ENCODE measurements around the gene ZSCAN12. TPM values are rescaled to one million over a fixed set of nuclear protein-coding genes. Genes with fewer than 3 reads are reported as not detected.

ZSCAN12 gene
- polyA plus RNA-seq, 1 donor (not counting 4 experiments of a cell fraction or from before 2014, with no cell fraction given): 4.0 TPM

- DNase-seq (ENCODE audit: low read depth, low spot score) (no peak), FAIRE-seq (no peak)
- H3K4me3 ChIP-seq (ENCODE audit: control insufficient read depth in 2 of 3, extremely low read depth in 1 of 3, insufficient read depth in 2 of 3, low read depth in 1 of 3, low read length in 3 of 3): no peak overlapping the region
- TF ChIP-seq EZH2 (IDR thresholded peaks at IDR 0.05; ENCODE audit: low read length) (no peak), CTCF (optimal IDR thresholded peaks at IDR 0.05 in 1 of 3, IDR thresholded peaks at IDR 0.05 in 1 of 3, conservative IDR thresholded peaks at IDR 0.05 in 1 of 3; ENCODE audit: extremely low read depth in 1 of 3, insufficient read depth in 2 of 3, low read length in 3 of 3) (no peak)
- H3K4me1 ChIP-seq (ENCODE audit: control insufficient read depth, extremely low read depth, insufficient read depth, low read length): no peaks in the 10 kb centered on the region
- no peaks in the 10 kb centered on the region for H3K79me2 ChIP-seq (ENCODE audit: control insufficient read depth, insufficient read depth, low read length)
- no peaks in the 10 kb centered on the region for H3K9me1 ChIP-seq (ENCODE audit: control insufficient read depth, extremely low read depth, insufficient read depth, low read length)
- H3K9me3 ChIP-seq (ENCODE audit: control insufficient read depth, low read depth, low read length): no peaks in the 10 kb centered on the region
- H2AFZ ChIP-seq (ENCODE audit: control insufficient read depth, low read length): no peak overlapping the region
- dilution Hi-C loops (cut with MboI; ENCODE audit: extremely low pct_ligation_motif_present, low sequenced_read_pairs): no loop called here
- H3K27me3 ChIP-seq (ENCODE audit: control insufficient read depth, extremely low read depth, insufficient read depth, low read length): no peaks in the 10 kb centered on the region
- no peak overlapping the region for H3K9ac ChIP-seq (ENCODE audit: control insufficient read depth, extremely low read depth, insufficient read depth, low read length)
- no peak overlapping the region for H3K4me2 ChIP-seq (ENCODE audit: control insufficient read depth, extremely low read depth, insufficient read depth, low read depth, low read length)
- peaks cover 0 to 2% of the 10 kb centered on the region in 2 experiments for H3K36me3 ChIP-seq (ENCODE audit: control insufficient read depth in 2 of 2, extremely low read depth in 1 of 2, insufficient read depth in 2 of 2, low read length in 2 of 2)
- no peaks in the 10 kb centered on the region for H4K20me1 ChIP-seq (ENCODE audit: control insufficient read depth, extremely low read depth, insufficient read depth, low read length)
- H3K27ac ChIP-seq (ENCODE audit: control insufficient read depth, insufficient read depth, low read length): no peak overlapping the region
These were observed 30.2 kb upstream of the ZSCAN12 start for GRCh38 chr6:28429781-28430180.

GRCh38 chr6:28425944-28426541 is 26.5 kb upstream of the ZSCAN12 start:
- DNase-seq (ENCODE audit: low read depth, low spot score): no peak
- no peak overlapping the region for H3K4me2 ChIP-seq (ENCODE audit: control insufficient read depth, extremely low read depth, insufficient read depth, low read depth, low read length)
- TF ChIP-seq CTCF (optimal IDR thresholded peaks at IDR 0.05 in 1 of 3, IDR thresholded peaks at IDR 0.05 in 1 of 3, conservative IDR thresholded peaks at IDR 0.05 in 1 of 3; ENCODE audit: extremely low read depth in 1 of 3, insufficient read depth in 2 of 3, low read length in 3 of 3) (no peak), EZH2 (IDR thresholded peaks at IDR 0.05; ENCODE audit: low read length) (no peak)
- no peaks in the 10 kb centered on the region for H3K79me2 ChIP-seq (ENCODE audit: control insufficient read depth, insufficient read depth, low read length)
- no peaks in the 10 kb centered on the region for H3K36me3 ChIP-seq (ENCODE audit: control insufficient read depth in 2 of 2, extremely low read depth in 1 of 2, insufficient read depth in 2 of 2, low read length in 2 of 2)
- H3K4me3 ChIP-seq (ENCODE audit: control insufficient read depth in 2 of 3, extremely low read depth in 1 of 3, insufficient read depth in 2 of 3, low read depth in 1 of 3, low read length in 3 of 3): no peak overlapping the region
- no peak overlapping the region for H2AFZ ChIP-seq (ENCODE audit: control insufficient read depth, low read length)
- H3K9me1 ChIP-seq (ENCODE audit: control insufficient read depth, extremely low read depth, insufficient read depth, low read length): no peaks in the 10 kb centered on the region
- no peaks in the 10 kb centered on the region for H3K9me3 ChIP-seq (ENCODE audit: control insufficient read depth, low read depth, low read length)
- no peaks in the 10 kb centered on the region for H3K4me1 ChIP-seq (ENCODE audit: control insufficient read depth, extremely low read depth, insufficient read depth, low read length)
- no peak for FAIRE-seq
- H3K27ac ChIP-seq (ENCODE audit: control insufficient read depth, insufficient read depth, low read length): no peak overlapping the region
- dilution Hi-C loops (cut with MboI; ENCODE audit: extremely low pct_ligation_motif_present, low sequenced_read_pairs): no loop called here
- no peaks in the 10 kb centered on the region for H3K27me3 ChIP-seq (ENCODE audit: control insufficient read depth, extremely low read depth, insufficient read depth, low read length)
- no peaks in the 10 kb centered on the region for H4K20me1 ChIP-seq (ENCODE audit: control insufficient read depth, extremely low read depth, insufficient read depth, low read length)
- no peak overlapping the region for H3K9ac ChIP-seq (ENCODE audit: control insufficient read depth, extremely low read depth, insufficient read depth, low read length)

All from keratinocyte (primary cell).